ENCODE data around the gene TMEM115.

The TMEM115 gene

DNA sequence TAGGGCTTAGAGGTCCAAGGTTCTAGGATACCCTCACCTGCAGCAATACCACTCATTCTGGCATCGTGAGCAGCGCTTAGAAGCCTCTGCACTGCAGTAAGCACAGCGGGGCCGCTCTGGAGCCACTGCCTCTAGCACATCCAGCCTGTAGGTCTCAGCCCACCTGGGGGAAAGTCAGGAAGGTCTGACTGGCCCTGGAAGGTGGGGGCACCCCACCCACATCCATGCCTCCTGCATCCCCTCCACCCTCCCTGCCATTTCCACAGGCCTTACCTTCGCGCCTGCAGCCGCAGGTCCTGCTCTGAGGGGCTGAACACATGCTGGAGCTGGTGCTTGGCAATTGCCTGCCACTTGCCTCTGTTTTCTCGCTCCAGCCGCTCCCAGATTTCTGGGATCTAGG, 17.8 kb downstream of the TMEM115 start:
- POLR2A ChIA-PET (ENCODE audit: low non-redundant PET), result interaction anchor here (0.6 kb wide), 1 partner anchor 1045 kb away, joined by 3 read pairs; no protein-coding TSS in a partner anchor
- CTCF ChIA-PET, result interaction anchor here (0.6 to 1.0 kb wide), 2 partner anchors 17 to 171 kb away, joined by 3 read pairs; no protein-coding TSS in a partner anchor
- peak overlapping the region; percentile 98 for H3K27ac ChIP-seq
- DNase-seq (ENCODE audit: low spot score), result no peak
- TF ChIP-seq, protein P1, sequence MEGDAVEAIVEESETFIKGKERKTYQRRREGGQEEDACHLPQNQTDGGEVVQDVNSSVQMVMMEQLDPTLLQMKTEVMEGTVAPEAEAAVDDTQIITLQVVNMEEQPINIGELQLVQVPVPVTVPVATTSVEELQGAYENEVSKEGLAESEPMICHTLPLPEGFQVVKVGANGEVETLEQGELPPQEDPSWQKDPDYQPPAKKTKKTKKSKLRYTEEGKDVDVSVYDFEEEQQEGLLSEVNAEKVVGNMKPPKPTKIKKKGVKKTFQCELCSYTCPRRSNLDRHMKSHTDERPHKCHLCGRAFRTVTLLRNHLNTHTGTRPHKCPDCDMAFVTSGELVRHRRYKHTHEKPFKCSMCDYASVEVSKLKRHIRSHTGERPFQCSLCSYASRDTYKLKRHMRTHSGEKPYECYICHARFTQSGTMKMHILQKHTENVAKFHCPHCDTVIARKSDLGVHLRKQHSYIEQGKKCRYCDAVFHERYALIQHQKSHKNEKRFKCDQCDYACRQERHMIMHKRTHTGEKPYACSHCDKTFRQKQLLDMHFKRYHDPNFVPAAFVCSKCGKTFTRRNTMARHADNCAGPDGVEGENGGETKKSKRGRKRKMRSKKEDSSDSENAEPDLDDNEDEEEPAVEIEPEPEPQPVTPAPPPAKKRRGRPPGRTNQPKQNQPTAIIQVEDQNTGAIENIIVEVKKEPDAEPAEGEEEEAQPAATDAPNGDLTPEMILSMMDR (conservative IDR thresholded peaks at IDR 0.05; ENCODE audit: low read depth), result no peak

DNA sequence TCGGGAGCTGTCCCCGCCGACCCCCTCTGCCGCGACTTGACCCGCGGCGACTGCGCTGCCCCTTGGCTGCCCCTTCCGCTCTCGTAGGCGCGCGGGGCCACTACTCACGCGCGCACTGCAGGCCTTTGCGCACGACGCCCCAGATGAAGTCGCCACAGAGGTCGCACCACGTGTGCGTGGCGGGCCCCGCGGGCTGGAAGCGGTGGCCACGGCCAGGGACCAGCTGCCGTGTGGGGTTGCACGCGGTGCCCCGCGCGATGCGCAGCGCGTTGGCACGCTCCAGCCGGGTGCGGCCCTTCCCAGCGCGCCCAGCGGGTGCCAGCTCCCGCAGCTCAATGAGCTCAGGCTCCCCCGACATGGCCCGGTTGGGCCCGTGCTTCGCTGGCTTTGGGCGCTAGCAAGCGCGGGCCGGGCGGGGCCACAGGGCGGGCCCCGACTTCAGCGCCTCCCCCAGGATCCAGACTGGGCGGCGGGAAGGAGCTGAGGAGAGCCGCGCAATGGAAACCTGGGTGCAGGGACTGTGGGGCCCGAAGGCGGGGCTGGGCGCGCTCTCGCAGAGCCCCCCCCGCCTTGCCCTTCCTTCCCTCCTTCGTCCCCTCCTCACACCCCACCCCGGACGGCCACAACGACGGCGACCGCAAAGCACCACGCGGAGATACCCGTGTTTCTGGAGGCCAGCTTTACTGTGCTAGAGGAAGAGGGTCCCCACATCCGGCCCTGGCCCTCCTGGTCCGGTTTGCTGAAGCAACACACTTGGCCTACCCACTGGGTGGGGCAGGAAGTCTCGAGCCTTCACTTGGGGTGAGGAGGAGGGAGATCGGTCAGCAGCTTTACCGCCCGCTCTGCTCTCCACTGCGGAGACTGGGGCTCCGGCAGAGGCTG, 18.6 kb downstream of the TMEM115 start, which contains the start of gene RASSF1:
Gene RASSF1, minus strand, starts transcription at position 389 of the 882 bp plus-strand sequence. Its CDS starts 31 bp downstream, at position 358.
- no peak for DNase-seq (ENCODE audit: low spot score)
- TF ChIP-seq, protein P1 (conservative IDR thresholded peaks at IDR 0.05; ENCODE audit: low read depth), result no peak
- H3K27ac ChIP-seq, result peak within 1 kb of the TSS; percentile 98
- ChIA-PET CTCF (interaction anchor here (0.6 to 1.0 kb wide), 3 partner anchors 16 to 52 kb away, joined by 3 read pairs; partner anchors contain the start of genes HYAL3 and NAA80), POLR2A (ENCODE audit: low non-redundant PET) (interaction anchor here (0.6 to 1.1 kb wide), 3 partner anchors 10 to 1045 kb away, joined by 3 read pairs; partner anchors contain the start of genes CYB561D2 and NPRL2)

DNA sequence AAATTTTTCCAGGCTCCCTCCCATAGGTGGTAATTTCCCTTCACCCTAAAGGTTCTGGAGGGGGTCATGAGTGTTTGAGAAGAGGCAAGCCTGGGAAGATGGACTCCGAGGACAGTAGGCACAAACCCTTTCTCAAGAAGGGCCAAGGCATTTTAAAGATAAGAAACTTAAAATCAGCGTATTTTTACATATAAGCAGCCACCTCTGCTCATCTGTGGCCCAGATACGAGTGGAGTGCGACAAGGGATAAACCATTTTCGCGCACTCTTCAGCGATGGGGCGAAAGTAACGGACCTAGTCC, 19.2 kb downstream of the TMEM115 start:
- CTCF ChIA-PET, result interaction anchor here (0.6 to 0.7 kb wide), 2 partner anchors 41 to 51 kb away, joined by 3 read pairs; partner anchors contain the start of genes HYAL3 and NAA80
- DNase-seq (ENCODE audit: low spot score), result no peak
- peak overlapping the region; percentile 98 for H3K27ac ChIP-seq
- TF ChIP-seq, protein P1 (conservative IDR thresholded peaks at IDR 0.05; ENCODE audit: low read depth), result no peak
- POLR2A ChIA-PET (ENCODE audit: low non-redundant PET), result interaction anchor here (1.1 kb wide), 1 partner anchor 10 kb away, joined by 3 read pairs; the partner anchor contains the start of genes CYB561D2 and NPRL2

DNA sequence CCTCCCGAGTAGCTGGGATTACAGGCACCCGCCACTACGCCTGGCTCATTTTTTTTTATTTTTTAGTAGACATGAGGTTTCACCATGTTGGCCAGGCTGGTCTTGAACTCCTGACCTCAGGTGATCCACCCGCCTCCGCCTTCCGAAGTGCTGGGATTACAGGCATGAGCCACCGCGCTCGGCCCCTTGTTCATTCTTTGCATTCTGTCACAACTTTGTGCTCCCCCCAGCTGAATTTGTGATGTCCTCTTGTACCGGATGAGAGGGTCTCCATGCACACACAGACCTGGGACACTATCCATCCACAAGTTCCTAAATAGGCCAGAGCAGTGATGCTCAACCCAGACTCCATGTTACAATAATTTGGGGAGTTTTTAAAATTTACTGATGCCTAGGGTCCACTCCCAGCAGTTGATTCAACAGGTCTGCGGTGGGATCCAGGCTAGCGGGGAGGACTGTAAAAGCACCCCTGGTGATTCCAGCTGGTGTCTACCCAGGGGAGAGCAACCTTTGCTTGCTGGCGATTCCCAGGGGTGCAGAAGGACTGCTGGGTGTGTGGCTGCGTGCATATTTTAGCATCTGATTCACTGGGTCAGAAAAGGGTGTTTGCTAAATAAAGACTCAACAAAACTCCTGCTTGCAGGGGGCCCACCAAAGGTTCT, 19.7 kb downstream of the TMEM115 start:
- peak overlapping the region; percentile 98 for H3K27ac ChIP-seq
- DNase-seq (ENCODE audit: low spot score), result no peak
- ChIA-PET POLR2A (ENCODE audit: low non-redundant PET) (no interaction called here), CTCF (no interaction called here)
- TF ChIP-seq, protein P1 (conservative IDR thresholded peaks at IDR 0.05; ENCODE audit: low read depth), result no peak

DNA sequence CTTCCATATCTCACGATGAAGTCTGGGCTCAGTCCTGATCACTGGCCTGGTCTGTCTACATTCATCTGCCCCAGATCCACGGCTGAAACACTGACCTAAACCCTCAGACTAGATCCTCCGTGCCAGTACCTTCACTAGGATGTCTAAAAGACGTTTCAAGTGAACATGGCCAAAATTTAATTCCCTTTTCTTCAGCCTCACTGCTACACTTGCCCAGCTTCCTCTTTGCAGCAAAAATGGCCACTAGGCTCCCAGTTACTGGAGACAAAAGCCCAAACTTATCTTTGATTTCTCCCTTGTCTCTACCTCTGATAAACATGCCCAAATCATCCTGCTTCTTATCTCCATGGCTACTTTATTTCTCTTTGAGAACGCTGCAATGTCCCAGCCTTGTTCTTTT, 20.4 kb downstream of the TMEM115 start:
- POLR2A ChIA-PET (ENCODE audit: low non-redundant PET), result no interaction called here

More for the DNA sequence above, 20.4 kb downstream of the TMEM115 start:
- CTCF ChIA-PET, result no interaction called here
- H3K27ac ChIP-seq, result peak overlapping the region; percentile 98
- TF ChIP-seq, protein P1 (conservative IDR thresholded peaks at IDR 0.05; ENCODE audit: low read depth), result no peak
- DNase-seq (ENCODE audit: low spot score), result no peak

Data from RWPE1 (cell line).